SK-N-SH (cell line): ENCODE data around the gene PLAC8. TPM values are rescaled to one million over a fixed set of nuclear protein-coding genes. Genes with fewer than 3 reads are reported as not detected.
"Not testable (repeated sequence)": the region's sequence is repeated elsewhere in the genome, so short reads cannot be mapped to it uniquely, and the experiment has no call there.

ENCODE experiments used
- CTCF ChIA-PET: fragments of 300-600, 350-600 bp; formaldehyde crosslinking; extraction: SDS; loops from one replicate; lab custom pipeline; 2021; lab: Yijun Ruan, JAX
- POLR2A ChIA-PET: fragments of 350-600 bp; sonication (Branson Sonifier 250); formaldehyde crosslinking; extraction: SDS; loops from one replicate; lab custom pipeline; 2020; ENCODE audit warnings: antibody characterized with exemption, inconsistent platforms; lab: Yijun Ruan, JAX
- DNase-seq: peaks from one replicate; pipeline ENCODE4 v3.0.0; 2012
- H2AFZ ChIP-seq: fragments of 200-600 bp; sonication (generic); 2 replicates; pipeline ENCODE4 v1.8.1; 2016; ENCODE audit warnings: antibody characterized with exemption, mild to moderate bottlenecking, low read depth
- H3F3A ChIP-seq: fragments of 200-600 bp; sonication (generic); replicated peaks from 2 replicates; pipeline ENCODE3; 2016; ENCODE audit warnings: antibody characterized with exemption, mild to moderate bottlenecking; ENCODE audit not compliant: insufficient read depth
- H3K27ac ChIP-seq, 2 experiments: fragments of 200-500 bp in 1 of 2; fragments of 200-600 bp in 1 of 2; sonication (Bioruptor generic) in 1 of 2; sonication (generic), shearing (Covaris generic) in 1 of 2; 2 replicates each; pipeline versions ENCODE4 v1.5.1 to v1.6.1; 2014 to 2016; ENCODE audit warnings: low read depth in 2 of 2, inconsistent platforms in 1 of 2, low read length in 1 of 2, mild to moderate bottlenecking in 1 of 2, mixed read lengths in 1 of 2
- H3K27me3 ChIP-seq: fragments of 200-600 bp; sonication (generic), shearing (Covaris generic); 2 replicates; pipeline ENCODE4 v1.6.1; 2016; ENCODE audit warnings: mixed run types; ENCODE audit not compliant: insufficient read depth
- H3K36me3 ChIP-seq, 2 experiments: fragments of 200-500 bp in 1 of 2; fragments of 200-600 bp in 1 of 2; sonication (Bioruptor generic) in 1 of 2; sonication (generic) in 1 of 2; replicated peaks in 1 of 2; 2 replicates each; pipeline versions ENCODE3 to v1.5.1; 2014 to 2016; ENCODE audit warnings: low read length in 1 of 2, mild to moderate bottlenecking in 1 of 2; ENCODE audit not compliant: insufficient read depth in 2 of 2, control insufficient read depth in 1 of 2
- H3K4me1 ChIP-seq, 2 experiments: fragments of 200-500 bp in 1 of 2; fragments of 200-600 bp in 1 of 2; sonication (Bioruptor generic) in 1 of 2; sonication (generic), shearing (Covaris generic) in 1 of 2; 2 replicates each; pipeline versions ENCODE4 v1.5.1 to v1.6.1; 2014 to 2016; ENCODE audit warnings: low read depth in 1 of 2, low read length in 1 of 2, mixed run types in 1 of 2; ENCODE audit not compliant: insufficient read depth in 2 of 2, control insufficient read depth in 1 of 2
- H3K4me2 ChIP-seq: fragments of 200-600 bp; sonication (generic), shearing (Covaris generic); 2 replicates; pipeline ENCODE4 v1.6.1; 2017; ENCODE audit warnings: mixed run types
- H3K4me3 ChIP-seq, 2 experiments: fragments of 200-500 bp in 1 of 2; fragments of 200-600 bp in 1 of 2; sonication (Bioruptor generic) in 1 of 2; sonication (generic), shearing (Covaris generic) in 1 of 2; 2 replicates each; pipeline versions ENCODE4 v1.5.1 to v1.8.1; 2014 to 2016; ENCODE audit warnings: low read depth in 2 of 2, inconsistent platforms in 1 of 2, low read length in 1 of 2, mild to moderate bottlenecking in 1 of 2, mixed read lengths in 1 of 2, moderate library complexity in 1 of 2
- H3K79me2 ChIP-seq: fragments of 200-600 bp; sonication (generic); 2 replicates; pipeline ENCODE4 v1.8.1; 2017; ENCODE audit warnings: mild to moderate bottlenecking; ENCODE audit not compliant: insufficient read depth
- H3K9ac ChIP-seq: fragments of 200-600 bp; sonication (generic); 2 replicates; pipeline ENCODE4 v1.6.1; 2017; ENCODE audit warnings: mixed run types
- H3K9me2 ChIP-seq: fragments of 200-600 bp; sonication (generic); 2 replicates; pipeline ENCODE4 v1.6.1; 2017; ENCODE audit warnings: mixed run types
- H3K9me3 ChIP-seq: fragments of 200-600 bp; sonication (generic); 2 replicates; pipeline ENCODE4 v1.6.1; 2017; ENCODE audit warnings: mixed run types, mild to moderate bottlenecking, moderate library complexity
- H4K20me1 ChIP-seq: fragments of 200-600 bp; sonication (generic); 2 replicates; pipeline ENCODE4 v1.6.1; 2017; ENCODE audit warnings: mild to moderate bottlenecking, mixed run types; ENCODE audit not compliant: insufficient read depth
- EZH2phosphoT487 ChIP-seq: fragments of 200-600 bp; sonication (generic); IDR thresholded peaks from 2 replicates; pipeline ENCODE4 v1.6.1; 2017; ENCODE audit warnings: low read depth, mixed run types, mild to moderate bottlenecking, antibody characterized with exemption, moderate library complexity, borderline replicate concordance
- FOXJ3 ChIP-seq: sonication (generic); formaldehyde crosslinking; IDR thresholded peaks from 2 replicates; pipeline ENCODE4 v1.5.1; 2020; ENCODE audit warnings: mild to moderate bottlenecking, missing genetic modification reagents
- GABPA ChIP-seq: IDR thresholded peaks from 2 replicates; pipeline ENCODE4 v1.4.0; 2012; ENCODE audit warnings: low read depth, mild to moderate bottlenecking
- MEF2A ChIP-seq: IDR thresholded peaks from 2 replicates; pipeline ENCODE4 v1.4.0; 2012; ENCODE audit warnings: low read depth, borderline replicate concordance
- NRF1 ChIP-seq: IDR thresholded peaks from 2 replicates; pipeline ENCODE4 v1.6.1; 2012; ENCODE audit warnings: low read depth, mild to moderate bottlenecking, low read length
- PBX3 ChIP-seq: IDR thresholded peaks from 2 replicates; pipeline ENCODE4; 2012
- POLR2AphosphoS5 ChIP-seq: IDR thresholded peaks from 2 replicates; pipeline ENCODE4 v1.6.1; 2012; ENCODE audit warnings: low read depth, low read length
- RCOR1 ChIP-seq: fragments of 150-350 bp; IDR thresholded peaks from 2 replicates; pipeline ENCODE4 v1.6.1; 2017; ENCODE audit warnings: antibody characterized with exemption, low read length
- RFX5 ChIP-seq: IDR thresholded peaks from 2 replicates; pipeline ENCODE4 v1.6.1; 2012; ENCODE audit warnings: mild to moderate bottlenecking, improper control_type of control experiment, low read length
- RXRA ChIP-seq: IDR thresholded peaks from 2 replicates; pipeline ENCODE4 v1.4.0; 2012; ENCODE audit warnings: low read depth, mild to moderate bottlenecking, borderline replicate concordance
- TCF12 ChIP-seq: IDR thresholded peaks from 2 replicates; pipeline ENCODE4 v1.4.0; 2012
- USF1 ChIP-seq: IDR thresholded peaks from 2 replicates; pipeline ENCODE4 v1.4.0; 2012; ENCODE audit warnings: low read depth, borderline replicate concordance
- WGBS: methylation state at CpG from one replicate; pipeline ENCODE4 v1.1.6; 2017; ENCODE audit warnings: low lambda C conversion rate; 5-methylcytosine and 5-hydroxymethylcytosine counted together
- polyA plus RNA-seq, 3 experiments: library from polyadenylated mRNA; depleted of rRNA; stranded (reverse); fragments of >200 nt; gene quantifications; 2 replicates each; pipeline ENCODE4 v1.2.3, GENCODE V29; 2012
- TF ChIP-seq, protein P1 (sequence below): fragments of 150-350 bp; IDR thresholded peaks from 2 replicates; pipeline ENCODE4 v1.6.1; 2017; ENCODE audit warnings: antibody characterized with exemption, low read length, low read depth, borderline replicate concordance

PLAC8 gene
- polyA plus RNA-seq, 1 of the 3 experiments (the other 2 are of a cell fraction), result 11.3 TPM

DNA sequence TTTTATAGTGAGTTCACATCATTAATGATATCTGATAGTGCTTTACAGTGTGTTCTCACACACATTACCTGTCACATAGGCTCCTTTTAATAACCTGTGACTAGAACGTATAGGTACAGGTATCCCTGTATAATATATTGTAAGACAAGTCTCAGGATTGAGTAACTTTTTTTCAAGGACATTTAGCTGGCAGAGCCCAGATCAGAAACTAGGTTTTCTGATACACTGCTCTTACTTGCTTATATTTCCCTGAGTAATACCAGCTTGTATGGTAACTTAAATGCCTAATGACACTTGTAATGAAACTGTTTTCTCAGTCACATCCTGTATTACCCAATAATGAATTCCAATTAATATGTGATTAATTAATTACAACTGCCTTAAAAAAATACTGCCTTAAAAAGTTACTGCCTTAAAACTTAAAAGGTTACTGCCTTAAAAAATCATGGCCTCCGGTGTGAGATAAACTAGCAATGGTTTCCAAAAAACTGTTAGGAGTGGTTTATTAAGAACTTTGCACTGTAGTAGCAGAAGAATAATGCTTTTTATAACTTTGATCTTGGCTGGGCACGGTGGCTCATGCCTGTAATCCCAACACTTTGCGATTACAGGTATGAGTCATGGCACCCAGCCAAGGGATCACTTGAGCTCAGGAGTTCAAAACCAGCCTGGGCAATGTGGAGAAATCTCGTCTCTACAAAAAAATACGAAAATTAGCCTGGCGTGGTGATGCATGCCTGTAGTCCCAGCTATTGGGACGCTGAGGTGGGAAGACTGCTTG, 67.6 kb downstream of the PLAC8 start:
- Histone ChIP-seq H3K4me2 (no peak overlapping the region), H3F3A (peaks cover 19% of the 10 kb centered on the region), H3K27me3 (no peaks in the 10 kb centered on the region), H3K27ac (no peak overlapping the region), H3K4me3 (no peak overlapping the region), H3K36me3 (peaks cover 14 to 16% of the 10 kb centered on the region in 2 experiments), H3K9me3 (no peaks in the 10 kb centered on the region), H3K9me2 (no peaks in the 10 kb centered on the region), H3K9ac (no peak overlapping the region)
- POLR2A ChIA-PET, result interaction anchor here (1.3 kb wide), 1 partner anchor 12 kb away, joined by 3 read pairs; the partner anchor contains the start of gene COPS4
- no peak for DNase-seq
- TF ChIP-seq, protein P1, sequence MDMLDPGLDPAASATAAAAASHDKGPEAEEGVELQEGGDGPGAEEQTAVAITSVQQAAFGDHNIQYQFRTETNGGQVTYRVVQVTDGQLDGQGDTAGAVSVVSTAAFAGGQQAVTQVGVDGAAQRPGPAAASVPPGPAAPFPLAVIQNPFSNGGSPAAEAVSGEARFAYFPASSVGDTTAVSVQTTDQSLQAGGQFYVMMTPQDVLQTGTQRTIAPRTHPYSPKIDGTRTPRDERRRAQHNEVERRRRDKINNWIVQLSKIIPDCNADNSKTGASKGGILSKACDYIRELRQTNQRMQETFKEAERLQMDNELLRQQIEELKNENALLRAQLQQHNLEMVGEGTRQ, result no peak
- TF ChIP-seq MEF2A (no peak), RFX5 (no peak), USF1 (no peak), NRF1 (no peak), PBX3 (no peak)
- TF ChIP-seq, all 33 proteins: peak for 0
- CTCF ChIA-PET, result interaction anchor here (1.1 to 1.5 kb wide), 3 partner anchors 8 to 38 kb away, joined by 3 to 4 read pairs (median 3); no protein-coding TSS in a partner anchor
- no peaks in the 10 kb centered on the region for H3K4me1 ChIP-seq
- WGBS, result 91% methylated on average over 8 of the region's 8 CpGs
- no peaks in the 10 kb centered on the region for H4K20me1 ChIP-seq
- H2AFZ ChIP-seq, result no peak overlapping the region
- H3K79me2 ChIP-seq, result peaks cover 51% of the 10 kb centered on the region

- H4K20me1 ChIP-seq, result no peaks in the 10 kb centered on the region; the same call in 1 of the 2 replicates
- H3F3A ChIP-seq, result peaks cover 26% of the 10 kb centered on the region
- peak; percentile 37; the same call in 1 of the 2 replicates for TF ChIP-seq PBX3
- no peak for TF ChIP-seq RCOR1
- TF ChIP-seq TCF12, result no peak
- no peak for TF ChIP-seq GABPA
- TF ChIP-seq RXRA, result no peak
- no peak for TF ChIP-seq EZH2phosphoT487
- TF ChIP-seq FOXJ3, result no peak
- TF ChIP-seq MEF2A, result 0 out of 2 replicates have a peak, but pooled peaks have one; percentile 30
- no peak for TF ChIP-seq NRF1
- TF ChIP-seq POLR2AphosphoS5, result no peak
- no peaks in the 10 kb centered on the region for H3K27me3 ChIP-seq
- CTCF ChIA-PET, result no interaction called here
- H2AFZ ChIP-seq, result no peak overlapping the region
- no peaks in the 10 kb centered on the region for H3K9me2 ChIP-seq
- no peak overlapping the region for H3K4me3 ChIP-seq
- POLR2A ChIA-PET, result interaction anchor here (0.7 kb wide), 1 partner anchor 68 kb away, joined by 4 read pairs; no protein-coding TSS in a partner anchor
- no peaks in the 10 kb centered on the region for H3K9me3 ChIP-seq
- no peak for DNase-seq
- peak overlapping the region in 1 of 2 experiments; percentile 34; a peak in 2 of 4 replicates for H3K27ac ChIP-seq
- H3K79me2 ChIP-seq, result peaks cover 81% of the 10 kb centered on the region
- 88% methylated on average over 14 of the region's 14 CpGs for WGBS
- no peaks in the 10 kb centered on the region for H3K4me1 ChIP-seq
- no peak overlapping the region for H3K9ac ChIP-seq
- peaks cover 0 to 10% of the 10 kb centered on the region in 2 experiments for H3K36me3 ChIP-seq
- no peak overlapping the region for H3K4me2 ChIP-seq
These were observed 70.6 kb downstream of the PLAC8 start for GRCh38 chr4:83043801-83044407.

- CTCF ChIA-PET, result not testable (repeated sequence)
- 0 out of 4 replicates have a peak overlapping the region, but pooled peaks of 1 of the 2 experiments have one; percentile 34 for H3K27ac ChIP-seq
These were observed 71.4 kb downstream of the PLAC8 start for GRCh38 chr4:83043157-83043556.

More at GRCh38 chr4:83043157-83043556, 71.4 kb downstream of the PLAC8 start:
- 96% methylated on average over 2 of the region's 2 CpGs for WGBS
- H2AFZ ChIP-seq, H3K4me2 ChIP-seq, H3K9me3 ChIP-seq, H3K9ac ChIP-seq, H3K27me3 ChIP-seq, H4K20me1 ChIP-seq, H3K9me2 ChIP-seq, H3K4me3 ChIP-seq, DNase-seq, H3K4me1 ChIP-seq, H3K36me3 ChIP-seq: not testable (repeated sequence)
- Histone ChIP-seq H3K79me2 (peaks cover 88% of the 10 kb centered on the region), H3F3A (peaks cover 26% of the 10 kb centered on the region)
- POLR2A ChIA-PET, result interaction anchor here (0.7 kb wide), 1 partner anchor 67 kb away, joined by 4 read pairs; no protein-coding TSS in a partner anchor
